H9 (cell line): ENCODE data around the gene C4orf36. TPM values are rescaled to one million over a fixed set of nuclear protein-coding genes. Genes with fewer than 3 reads are reported as not detected.

Experiments used
- DNase-seq: peaks from one replicate; pipeline ENCODE4 v3.0.0-alpha.2; 2017
- H2AFZ ChIP-seq: one replicate; pipeline ENCODE4 v1.6.1; 2013; ENCODE audit warnings: mild to moderate bottlenecking, low read length, control low read depth, moderate library complexity
- H2AK5ac ChIP-seq: 2 replicates; pipeline ENCODE4 v1.6.1; 2013; ENCODE audit warnings: low read length, control low read depth, mixed read lengths; ENCODE audit not compliant: insufficient read length
- H2BK120ac ChIP-seq: one replicate; pipeline ENCODE4 v1.6.1; 2013; ENCODE audit warnings: low read depth, mild to moderate bottlenecking, low read length, control low read depth, inconsistent platforms; ENCODE audit not compliant: poor library complexity, severe bottlenecking
- H2BK12ac ChIP-seq: 2 replicates; pipeline ENCODE4 v1.6.1; 2013; ENCODE audit warnings: low read length, control low read depth, mixed read lengths, low read depth; ENCODE audit not compliant: insufficient read length
- H2BK15ac ChIP-seq: 2 replicates; pipeline ENCODE4 v1.6.1; 2013; ENCODE audit warnings: low read depth, low read length, control low read depth
- H2BK20ac ChIP-seq: one replicate; pipeline ENCODE4 v1.6.1; 2013; ENCODE audit warnings: low read depth, mild to moderate bottlenecking, low read length, control low read depth, inconsistent platforms; ENCODE audit not compliant: poor library complexity, severe bottlenecking
- H2BK5ac ChIP-seq: 2 replicates; pipeline ENCODE4 v1.6.1; 2013; ENCODE audit warnings: low read length, control low read depth, mixed read lengths; ENCODE audit not compliant: insufficient read length
- H3K14ac ChIP-seq: 2 replicates; pipeline ENCODE4 v1.6.1; 2013; ENCODE audit warnings: low read length, control low read depth; ENCODE audit not compliant: insufficient read depth
- H3K18ac ChIP-seq: 2 replicates; pipeline ENCODE4 v1.6.1; 2013; ENCODE audit warnings: low read depth, mild to moderate bottlenecking, mixed read lengths, low read length, control low read depth; ENCODE audit not compliant: insufficient read length
- H3K23ac ChIP-seq: 2 replicates; pipeline ENCODE4 v1.6.1; 2013; ENCODE audit warnings: low read length, control low read depth, mixed read lengths, low read depth; ENCODE audit not compliant: insufficient read length
- H3K23me2 ChIP-seq: 2 replicates; pipeline ENCODE4 v1.6.1; 2013; ENCODE audit warnings: low read depth, mild to moderate bottlenecking, mixed read lengths, low read length, control low read depth; ENCODE audit not compliant: insufficient read length, poor library complexity, severe bottlenecking
- H3K27ac ChIP-seq: 2 replicates; pipeline ENCODE4 v1.5.1; 2013; ENCODE audit warnings: low read length, control low read depth, mixed read lengths, low read depth; ENCODE audit not compliant: insufficient read length
- H3K27me3 ChIP-seq: 2 replicates; pipeline ENCODE4 v1.6.1; 2013; ENCODE audit warnings: low read length, control low read depth, inconsistent platforms; ENCODE audit not compliant: insufficient read depth
- H3K4ac ChIP-seq: 2 replicates; pipeline ENCODE4 v1.6.1; 2013; ENCODE audit warnings: low read depth, mild to moderate bottlenecking, control low read depth, inconsistent platforms, low read length, moderate library complexity
- H3K4me1 ChIP-seq: 2 replicates; pipeline ENCODE4 v1.6.1; 2013; ENCODE audit warnings: low read length, control low read depth, inconsistent platforms; ENCODE audit not compliant: insufficient read depth
- H3K4me2 ChIP-seq: 2 replicates; pipeline ENCODE4 v1.6.1; 2013; ENCODE audit warnings: low read length, control low read depth, mixed read lengths; ENCODE audit not compliant: insufficient read length, insufficient read depth
- H3K56ac ChIP-seq: 2 replicates; pipeline ENCODE4 v1.6.1; 2013; ENCODE audit warnings: low read depth, mild to moderate bottlenecking, mixed read lengths, low read length, control low read depth; ENCODE audit not compliant: insufficient read length
- H3K79me1 ChIP-seq: 2 replicates; pipeline ENCODE4 v1.6.1; 2013; ENCODE audit warnings: low read depth, mild to moderate bottlenecking, moderate library complexity, low read length, control low read depth, inconsistent platforms; ENCODE audit not compliant: insufficient read depth, poor library complexity, severe bottlenecking
- H3K79me2 ChIP-seq: 2 replicates; pipeline ENCODE4 v1.6.1; 2013; ENCODE audit warnings: low read length, control low read depth, inconsistent platforms; ENCODE audit not compliant: insufficient read depth
- H3K9ac ChIP-seq: 2 replicates; pipeline ENCODE4 v1.6.1; 2013; ENCODE audit warnings: low read length, control low read depth, mixed read lengths; ENCODE audit not compliant: insufficient read length; ENCODE audit errors: extremely low read depth
- H3K9me3 ChIP-seq: one replicate; pipeline ENCODE4 v1.6.1; 2013; ENCODE audit warnings: low read depth, low read length, inconsistent platforms; ENCODE audit not compliant: control insufficient read depth
- H3T11ph ChIP-seq: one replicate; pipeline ENCODE4 v1.6.1; 2013; ENCODE audit warnings: mild to moderate bottlenecking, low read length, control low read depth, inconsistent platforms
- H4K20me1 ChIP-seq: one replicate; pipeline ENCODE4 v1.6.1; 2013; ENCODE audit not compliant: control insufficient read depth, insufficient read length, insufficient read depth
- H4K5ac ChIP-seq: 2 replicates; pipeline ENCODE4 v1.6.1; 2013; ENCODE audit warnings: low read depth, mild to moderate bottlenecking, mixed read lengths, low read length, control low read depth; ENCODE audit not compliant: insufficient read length
- H4K8ac ChIP-seq: replicated peaks from 2 replicates; pipeline ENCODE4 v1.6.1; 2013; ENCODE audit warnings: low read length, control low read depth, mixed read lengths, low read depth; ENCODE audit not compliant: insufficient read length
- H4K91ac ChIP-seq: 2 replicates; pipeline ENCODE4 v1.6.1; 2013; ENCODE audit warnings: low read depth, mild to moderate bottlenecking, moderate library complexity, mixed read lengths, low read length, control low read depth; ENCODE audit not compliant: insufficient read length
- H3K27ac Mint-ChIP-seq, 3 experiments: 2 replicates in 2 of 3; 3 replicates in 1 of 3; pipeline ENCODE4 v1.8.0; 2020 to 2021; ENCODE audit warnings: mixed read lengths in 3 of 3, mild to moderate bottlenecking in 1 of 3, moderate library complexity in 1 of 3
- H3K27me3 Mint-ChIP-seq: 2 replicates; pipeline ENCODE4 v1.8.0; 2021; ENCODE audit warnings: low read depth, mild to moderate bottlenecking, moderate library complexity, mixed read lengths
- H3K36me3 Mint-ChIP-seq, 3 experiments: 2 replicates in 2 of 3; 3 replicates in 1 of 3; pipeline ENCODE4 v1.8.0; 2020 to 2021; ENCODE audit warnings: low read depth in 3 of 3, mixed read lengths in 3 of 3; ENCODE audit not compliant: insufficient read depth in 1 of 3
- H3K4me1 Mint-ChIP-seq, 2 experiments: 2 replicates each; pipeline ENCODE4 v1.8.0; 2020; ENCODE audit warnings: mixed read lengths in 2 of 2
- H3K4me3 Mint-ChIP-seq, 2 experiments: 2 replicates in 1 of 2; 3 replicates in 1 of 2; pipeline ENCODE4 v1.8.0; 2020 to 2021; ENCODE audit warnings: mild to moderate bottlenecking in 2 of 2, mixed read lengths in 2 of 2, moderate library complexity in 1 of 2
- H3K9me3 Mint-ChIP-seq, 2 experiments: 2 replicates in 1 of 2; 3 replicates in 1 of 2; pipeline ENCODE4 v1.8.0; 2020; ENCODE audit warnings: mild to moderate bottlenecking in 2 of 2, mixed read lengths in 2 of 2, moderate library complexity in 1 of 2
- CTCF ChIP-seq: fragments of 200-600 bp; sonication (generic); conservative IDR thresholded peaks from 3 replicates; pipeline ENCODE4 v1.8.0; 2021; ENCODE audit warnings: antibody characterized with exemption, mild to moderate bottlenecking
- WGBS: extraction: QIAGEN DNeasy Blood & Tissue Kit; methylation state at CpG from one replicate; pipeline ENCODE4 v1.1.7; 2013; ENCODE audit warnings: missing lambda C conversion rate, low lambda C conversion rate, mixed read lengths; ENCODE audit not compliant: insufficient read length; ENCODE audit errors: extremely low coverage; 5-methylcytosine and 5-hydroxymethylcytosine counted together
- total RNA-seq: library from RNA; stranded (reverse); gene quantifications from 2 replicates; pipeline ENCODE4 v1.2.1, GENCODE V29; 2021

C4orf36 gene
- total RNA-seq, 1 experiment from 2014 or later = 2.2 TPM

GRCh38 chr4:86870442-86871069 lies 21.7 kb downstream of the C4orf36 start:
- no peak overlapping the region for H2BK20ac ChIP-seq
- H3K4me1 ChIP-seq = no peaks in the 10 kb centered on the region
- no peak overlapping the region for H3K9ac ChIP-seq
- Mint-ChIP-seq H3K27ac (0 out of 7 replicates have a peak overlapping the region, but pooled peaks of 1 of the 3 experiments have one; percentile 51), H3K4me3 (no peak overlapping the region), H3K27me3 (peaks cover 3% of the 10 kb centered on the region), H3K4me1 (no peaks in the 10 kb centered on the region), H3K9me3 (peaks cover 0 to 4% of the 10 kb centered on the region in 2 experiments; a peak in 1 of 5 replicates), H3K36me3 (0 out of 7 replicates have a peak, but pooled peaks cover 0 to 1% (median 0%) of the 10 kb centered on the region in 3 experiments)
- no peak for TF ChIP-seq CTCF
- no peak overlapping the region for H3K4me2 ChIP-seq
- H4K5ac ChIP-seq = no peak overlapping the region
- no peak overlapping the region for H3K18ac ChIP-seq
- H3T11ph ChIP-seq = no peak overlapping the region
- no peak for DNase-seq
- no peaks in the 10 kb centered on the region for H4K20me1 ChIP-seq
- H3K23ac ChIP-seq = no peak overlapping the region
- H2AK5ac ChIP-seq = no peak overlapping the region
- H2BK15ac ChIP-seq = no peak overlapping the region
- H2BK120ac ChIP-seq = no peak overlapping the region
- no peaks in the 10 kb centered on the region for H3K23me2 ChIP-seq
- H3K79me1 ChIP-seq = no peaks in the 10 kb centered on the region
- H4K91ac ChIP-seq = no peak overlapping the region
- H2AFZ ChIP-seq = no peak overlapping the region
- no peaks in the 10 kb centered on the region for H3K27me3 ChIP-seq
- H3K79me2 ChIP-seq = no peaks in the 10 kb centered on the region
- H2BK5ac ChIP-seq = no peak overlapping the region
- no peak overlapping the region for H2BK12ac ChIP-seq
- no CpG with 5 or more reads among the region's 9 CpGs for WGBS
- H3K4ac ChIP-seq = no peak overlapping the region
- H3K56ac ChIP-seq = no peak overlapping the region
- no peak overlapping the region for H4K8ac ChIP-seq
- H3K27ac ChIP-seq = no peak overlapping the region
- H3K14ac ChIP-seq = no peak overlapping the region
- no peaks in the 10 kb centered on the region for H3K9me3 ChIP-seq
